ENCODE data around the gene SMURF1. TPM values are rescaled to one million over a fixed set of nuclear protein-coding genes. Genes with fewer than 3 reads are reported as not detected.

SMURF1 gene
- total and polyA plus RNA-seq, 2 of the 8 experiments (the other 6 are each of a cell fraction or from before 2014, with no cell fraction given): 9.6 to 24.5 TPM

DNA sequence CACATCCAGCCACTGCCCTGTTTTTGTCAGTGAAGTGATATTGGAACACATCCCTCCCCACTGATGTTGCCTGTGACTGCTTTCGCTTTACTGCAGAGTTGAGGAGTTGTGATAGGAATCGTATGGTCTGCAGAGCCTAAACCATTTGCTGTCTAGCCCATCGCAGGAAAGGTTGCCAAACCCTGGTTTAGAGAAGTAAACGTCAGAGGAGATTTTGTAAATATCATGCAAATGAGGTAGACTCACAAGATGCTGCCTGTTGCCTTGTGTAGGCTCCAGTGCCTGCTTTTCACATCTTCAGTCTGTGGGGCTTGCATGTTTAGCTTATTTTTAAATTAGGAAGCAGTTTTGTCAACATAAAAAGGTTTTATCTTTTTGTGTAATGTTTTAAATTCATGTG, 158.5 kb downstream of the SMURF1 start:
- H2BK15ac ChIP-seq (ENCODE audit: low read length): no peak overlapping the region
- POLR2A ChIA-PET (ENCODE audit: partially characterized antibody): no interaction called here
- H3K27me3 ChIP-seq (replicated peaks in 1 of 4; ENCODE audit: control insufficient read depth in 3 of 4, extremely low read depth in 1 of 4, insufficient read depth in 3 of 4, low read length in 3 of 4): no peaks in the 10 kb centered on the region
- H3K9ac ChIP-seq (replicated peaks in 1 of 4; ENCODE audit: extremely low read depth in 1 of 4, low read depth in 3 of 4, low read length in 3 of 4): no peak overlapping the region
- H3K79me1 ChIP-seq (ENCODE audit: low read depth, low read length): no peaks in the 10 kb centered on the region
- 0 out of 4 replicates have a peak, but pooled peaks cover 0 to 4% of the 10 kb centered on the region in 2 experiments for H3K9me3 ChIP-seq (ENCODE audit: insufficient read depth in 2 of 2, low read depth in 1 of 2, low read length in 1 of 2)
- no peak overlapping the region for H3K4ac ChIP-seq (replicated peaks; ENCODE audit: insufficient read length, low read depth, low read length)
- peaks cover 3% of the 10 kb centered on the region in 2 experiments for H4K20me1 ChIP-seq (replicated peaks in 1 of 2; ENCODE audit: control insufficient read depth in 1 of 2, insufficient read depth in 2 of 2, low read length in 2 of 2)
- H2AK5ac ChIP-seq (ENCODE audit: low read depth, low read length): no peak overlapping the region
- H3K23ac ChIP-seq (ENCODE audit: insufficient read length): no peak overlapping the region
- no peak overlapping the region for H2BK12ac ChIP-seq (ENCODE audit: low read depth, low read length)
- H3K4me3 ChIP-seq (ENCODE audit: extremely low read depth in 1 of 4, insufficient read depth in 2 of 4, low read depth in 3 of 4, low read length in 4 of 4): no peak overlapping the region
- no peak overlapping the region for H4K5ac ChIP-seq (ENCODE audit: insufficient read length, low read depth, low read length)
- H3K18ac ChIP-seq (ENCODE audit: extremely low read depth, low read length): no peak overlapping the region
- FAIRE-seq (no peak), DNase-seq (ENCODE audit: low read depth in 1 of 2, low spot score in 2 of 2) (no peak)
- 54% methylated on average over 4 of the region's 4 CpGs; no CpG with 5 or more reads in 1 of the 2 experiments for WGBS, 2 experiments (ENCODE audit: extremely low coverage in 1 of 2, insufficient coverage in 1 of 2, insufficient read length in 1 of 2, insufficient replicate concordance in 2 of 2, low coverage in 1 of 2, low lambda C conversion rate in 2 of 2, missing lambda C conversion rate in 1 of 2)
- no peak overlapping the region for H3K4me2 ChIP-seq (ENCODE audit: insufficient read depth in 1 of 2, low read depth in 2 of 2, low read length in 2 of 2)
- peaks cover 16 to 82% (median 58%) of the 10 kb centered on the region in 4 experiments for H3K36me3 ChIP-seq (ENCODE audit: control insufficient read depth in 2 of 4, insufficient read depth in 4 of 4, low read length in 3 of 4)
- no peaks in the 10 kb centered on the region for H3K23me2 ChIP-seq (ENCODE audit: low read depth, low read length)
- CTCF ChIA-PET (ENCODE audit: partially characterized antibody): interaction anchor here (0.6 to 2.4 kb wide), 2 partner anchors 9 to 53 kb away, joined by 3 to 5 read pairs; no protein-coding TSS in a partner anchor
- no peak overlapping the region for H2AFZ ChIP-seq (ENCODE audit: low read length)
- H3K79me2 ChIP-seq (ENCODE audit: control insufficient read depth in 1 of 2, insufficient read depth in 2 of 2, low read length in 2 of 2): no peaks in the 10 kb centered on the region
- H3K14ac ChIP-seq (ENCODE audit: insufficient read length): no peak overlapping the region
- no peak overlapping the region for H4K8ac ChIP-seq (ENCODE audit: extremely low read depth, insufficient read depth, low read length)
- no peak overlapping the region for H2BK20ac ChIP-seq (ENCODE audit: low read length)
- no peak overlapping the region for H4K91ac ChIP-seq (replicated peaks; ENCODE audit: insufficient read length, low read length)
- no peaks in the 10 kb centered on the region for H3K4me1 ChIP-seq (replicated peaks in 1 of 4; ENCODE audit: control insufficient read depth in 3 of 4, insufficient read depth in 4 of 4, low read length in 3 of 4)
- no peak overlapping the region for H3K27ac ChIP-seq (ENCODE audit: low read depth, low read length)
- H2BK120ac ChIP-seq (replicated peaks; ENCODE audit: low read depth, low read length): no peak overlapping the region
- H3K56ac ChIP-seq (replicated peaks; ENCODE audit: insufficient read length, low read depth, low read length): no peak overlapping the region
- no peak overlapping the region for H2BK5ac ChIP-seq (ENCODE audit: low read depth, low read length)
- TF ChIP-seq POLR2AphosphoS5 (IDR thresholded peaks at IDR 0.05; ENCODE audit: low read depth, low read length): no peak
- TF ChIP-seq RXRA (IDR thresholded peaks at IDR 0.05; ENCODE audit: insufficient read depth, low read depth, low read length): no peak
- no peak for TF ChIP-seq ZNF274 (IDR thresholded peaks at IDR 0.05; ENCODE audit: borderline replicate concordance, extremely low read depth, low read length)
- TF ChIP-seq GTF2F1 (IDR thresholded peaks at IDR 0.05; ENCODE audit: borderline replicate concordance, low read depth, low read length): no peak
- no peak for TF ChIP-seq KDM5A (IDR thresholded peaks at IDR 0.05; ENCODE audit: low read length)
- no peak for TF ChIP-seq TAF7 (optimal IDR thresholded peaks at IDR 0.05; ENCODE audit: borderline replicate concordance, low read depth, low read length)
- no peak for TF ChIP-seq SIRT6 (IDR thresholded peaks at IDR 0.05; ENCODE audit: low read length)
- no peak for TF ChIP-seq NANOG (IDR thresholded peaks at IDR 0.05; ENCODE audit: insufficient read depth, low read depth, low read length, poor library complexity, severe bottlenecking)

Measured in H1 (cell line).